WTC11 (cell line): Measurements from ENCODE around the gene SENP5. TPM values are rescaled to one million over a fixed set of nuclear protein-coding genes. Genes with fewer than 3 reads are reported as not detected.

ENCODE experiments used
- ATAC-seq: fragments of 200-7000 bp; cut with Tn5 transposase; 2 replicates; pipeline ENCODE4 v1.10.0; 2021; ENCODE audit warnings: mild to moderate bottlenecking, moderate library complexity
- CTCF ChIA-PET: fragments of 300-600 bp; sonication (Branson Sonifier 250); formaldehyde crosslinking; loops from one replicate; lab custom pipeline; 2021; ENCODE audit warnings: antibody characterized with exemption; lab: Charles Lee
- POLR2A ChIA-PET: fragments of 350-600 bp; sonication (Branson Sonifier 250); formaldehyde crosslinking; loops from one replicate; lab custom pipeline; 2021; ENCODE audit warnings: antibody characterized with exemption; lab: Charles Lee
- DNase-seq: peaks from one replicate; pipeline ENCODE4 v3.0.0; 2021; ENCODE audit warnings: low spot score
- H3K27ac Mint-ChIP-seq: 2 replicates; pipeline ENCODE4 v1.8.0; 2021; ENCODE audit warnings: mixed read lengths
- H3K27me3 Mint-ChIP-seq: 2 replicates; pipeline ENCODE4 v1.8.0; 2021; ENCODE audit warnings: low read depth, mild to moderate bottlenecking, moderate library complexity, mixed read lengths
- H3K36me3 Mint-ChIP-seq: 2 replicates; pipeline ENCODE4 v1.8.0; 2021; ENCODE audit warnings: mixed read lengths
- H3K4me1 Mint-ChIP-seq: 2 replicates; pipeline ENCODE4 v1.8.0; 2022; ENCODE audit warnings: mixed read lengths
- H3K4me3 Mint-ChIP-seq: 2 replicates; pipeline ENCODE4 v1.8.0; 2021; ENCODE audit warnings: mild to moderate bottlenecking, moderate library complexity, mixed read lengths
- H3K9me3 Mint-ChIP-seq: 2 replicates; pipeline ENCODE4 v1.8.0; 2021; ENCODE audit warnings: mixed read lengths
- CREM ChIP-seq: sonication (generic); formaldehyde crosslinking; IDR thresholded peaks from 2 replicates; pipeline ENCODE4 v1.8.1; 2022; ENCODE audit warnings: mild to moderate bottlenecking, missing genetic modification reagents, moderate library complexity
- CTCF ChIP-seq: fragments of 200-600 bp; IDR thresholded peaks from 2 replicates; pipeline ENCODE4 v1.8.0; 2022; ENCODE audit warnings: antibody characterized with exemption
- ETV6 ChIP-seq: sonication (generic); formaldehyde crosslinking; IDR thresholded peaks from 2 replicates; pipeline ENCODE4 v1.8.1; 2022; ENCODE audit warnings: mild to moderate bottlenecking, missing genetic modification reagents
- GABPB1 ChIP-seq: sonication (generic); formaldehyde crosslinking; IDR thresholded peaks from 2 replicates; pipeline ENCODE4 v1.8.1; 2023; ENCODE audit warnings: mild to moderate bottlenecking, missing genetic modification reagents
- HMGA2 ChIP-seq: fragments of 250-450 bp; sonication (Bioruptor Pico); IDR thresholded peaks from 2 replicates; pipeline ENCODE4 v1.4.0; 2021; ENCODE audit warnings: mild to moderate bottlenecking, moderate library complexity
- HMGXB4 ChIP-seq: sonication (generic); formaldehyde crosslinking; IDR thresholded peaks from 2 replicates; pipeline ENCODE4 v1.8.1; 2023; ENCODE audit warnings: mild to moderate bottlenecking, moderate library complexity, missing genetic modification reagents
- IRF2 ChIP-seq: sonication (generic); formaldehyde crosslinking; IDR thresholded peaks from 2 replicates; pipeline ENCODE4 v1.8.0; 2022; ENCODE audit warnings: low read depth, missing genetic modification reagents, borderline replicate concordance
- NR3C1 ChIP-seq: sonication (generic); formaldehyde crosslinking; conservative IDR thresholded peaks from 2 replicates; pipeline ENCODE4 v1.8.1; 2023; ENCODE audit warnings: low read depth, mild to moderate bottlenecking, missing genetic modification reagents
- OVOL2 ChIP-seq: fragments of 250-450 bp; sonication (Bioruptor Pico); IDR thresholded peaks from 2 replicates; pipeline ENCODE4 v1.9.0; 2021; ENCODE audit warnings: mild to moderate bottlenecking, borderline replicate concordance
- SOX15 ChIP-seq: fragments of 250-450 bp; sonication (Bioruptor Pico); IDR thresholded peaks from 2 replicates; pipeline ENCODE4 v1.9.0; 2021; ENCODE audit warnings: mild to moderate bottlenecking
- TEAD1 ChIP-seq: sonication (generic); formaldehyde crosslinking; IDR thresholded peaks from 2 replicates; pipeline ENCODE4 v1.8.0; 2022; ENCODE audit warnings: mild to moderate bottlenecking, missing genetic modification reagents
- ZBTB43 ChIP-seq: sonication (generic); formaldehyde crosslinking; IDR thresholded peaks from 2 replicates; pipeline ENCODE4 v1.8.1; 2023; ENCODE audit warnings: mild to moderate bottlenecking, missing genetic modification reagents
- ZNF232 ChIP-seq: sonication (generic); formaldehyde crosslinking; IDR thresholded peaks from 2 replicates; pipeline ENCODE4 v1.8.0; 2022; ENCODE audit warnings: mild to moderate bottlenecking, missing genetic modification reagents
- ZNF263 ChIP-seq: sonication (generic); formaldehyde crosslinking; IDR thresholded peaks from 2 replicates; pipeline ENCODE4 v1.8.1; 2022; ENCODE audit warnings: low read depth, mild to moderate bottlenecking, moderate library complexity, missing genetic modification reagents
- total RNA-seq: library from RNA; stranded (reverse); gene quantifications from 3 replicates; pipeline ENCODE4 v1.2.3, GENCODE V29; 2021
- TF ChIP-seq, protein P1 (sequence below): sonication (generic); formaldehyde crosslinking; IDR thresholded peaks from 2 replicates; pipeline ENCODE4 v1.8.1; 2023; ENCODE audit warnings: mild to moderate bottlenecking, missing genetic modification reagents, moderate library complexity
- TF ChIP-seq, protein P2 (sequence below): sonication (generic); formaldehyde crosslinking; IDR thresholded peaks from 2 replicates; pipeline ENCODE4 v1.8.1; 2023; ENCODE audit warnings: mild to moderate bottlenecking, missing genetic modification reagents, moderate library complexity
- TF ChIP-seq, protein P3 (sequence below): sonication (generic); formaldehyde crosslinking; IDR thresholded peaks from 2 replicates; pipeline ENCODE4 v1.8.0; 2022; ENCODE audit warnings: mild to moderate bottlenecking, missing genetic modification reagents
- TF ChIP-seq, protein P4 (sequence below): sonication (generic); formaldehyde crosslinking; IDR thresholded peaks from 2 replicates; pipeline ENCODE4 v1.8.0; 2023; ENCODE audit warnings: mild to moderate bottlenecking, missing genetic modification reagents
- TF ChIP-seq, protein P5 (sequence below): sonication (generic); formaldehyde crosslinking; IDR thresholded peaks from 2 replicates; pipeline ENCODE4 v1.8.0; 2022; ENCODE audit warnings: mild to moderate bottlenecking, missing genetic modification reagents

SENP5 gene
- total RNA-seq, 1 experiment from 2014 or later = 30.8 TPM

GRCh38 chr3:196894557-196895295 is 27.0 kb downstream of the SENP5 start (continued):
- TF ChIP-seq, protein P1, sequence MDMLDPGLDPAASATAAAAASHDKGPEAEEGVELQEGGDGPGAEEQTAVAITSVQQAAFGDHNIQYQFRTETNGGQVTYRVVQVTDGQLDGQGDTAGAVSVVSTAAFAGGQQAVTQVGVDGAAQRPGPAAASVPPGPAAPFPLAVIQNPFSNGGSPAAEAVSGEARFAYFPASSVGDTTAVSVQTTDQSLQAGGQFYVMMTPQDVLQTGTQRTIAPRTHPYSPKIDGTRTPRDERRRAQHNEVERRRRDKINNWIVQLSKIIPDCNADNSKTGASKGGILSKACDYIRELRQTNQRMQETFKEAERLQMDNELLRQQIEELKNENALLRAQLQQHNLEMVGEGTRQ (CRISPR knock-in tag) = no peak
- TF ChIP-seq, protein P2, sequence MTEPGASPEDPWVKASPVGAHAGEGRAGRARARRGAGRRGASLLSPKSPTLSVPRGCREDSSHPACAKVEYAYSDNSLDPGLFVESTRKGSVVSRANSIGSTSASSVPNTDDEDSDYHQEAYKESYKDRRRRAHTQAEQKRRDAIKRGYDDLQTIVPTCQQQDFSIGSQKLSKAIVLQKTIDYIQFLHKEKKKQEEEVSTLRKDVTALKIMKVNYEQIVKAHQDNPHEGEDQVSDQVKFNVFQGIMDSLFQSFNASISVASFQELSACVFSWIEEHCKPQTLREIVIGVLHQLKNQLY (CRISPR knock-in tag) = no peak
- no peak for TF ChIP-seq HMGXB4 (CRISPR knock-in tag)
- no peak for TF ChIP-seq SOX15 (CRISPR knock-in tag)
- TF ChIP-seq, protein P3, sequence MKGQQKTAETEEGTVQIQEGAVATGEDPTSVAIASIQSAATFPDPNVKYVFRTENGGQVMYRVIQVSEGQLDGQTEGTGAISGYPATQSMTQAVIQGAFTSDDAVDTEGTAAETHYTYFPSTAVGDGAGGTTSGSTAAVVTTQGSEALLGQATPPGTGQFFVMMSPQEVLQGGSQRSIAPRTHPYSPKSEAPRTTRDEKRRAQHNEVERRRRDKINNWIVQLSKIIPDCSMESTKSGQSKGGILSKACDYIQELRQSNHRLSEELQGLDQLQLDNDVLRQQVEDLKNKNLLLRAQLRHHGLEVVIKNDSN = no peak
- TF ChIP-seq HMGA2 = no peak
- TF ChIP-seq ETV6 (CRISPR knock-in tag) = no peak
- no peak for TF ChIP-seq TEAD1
- TF ChIP-seq, protein P4, sequence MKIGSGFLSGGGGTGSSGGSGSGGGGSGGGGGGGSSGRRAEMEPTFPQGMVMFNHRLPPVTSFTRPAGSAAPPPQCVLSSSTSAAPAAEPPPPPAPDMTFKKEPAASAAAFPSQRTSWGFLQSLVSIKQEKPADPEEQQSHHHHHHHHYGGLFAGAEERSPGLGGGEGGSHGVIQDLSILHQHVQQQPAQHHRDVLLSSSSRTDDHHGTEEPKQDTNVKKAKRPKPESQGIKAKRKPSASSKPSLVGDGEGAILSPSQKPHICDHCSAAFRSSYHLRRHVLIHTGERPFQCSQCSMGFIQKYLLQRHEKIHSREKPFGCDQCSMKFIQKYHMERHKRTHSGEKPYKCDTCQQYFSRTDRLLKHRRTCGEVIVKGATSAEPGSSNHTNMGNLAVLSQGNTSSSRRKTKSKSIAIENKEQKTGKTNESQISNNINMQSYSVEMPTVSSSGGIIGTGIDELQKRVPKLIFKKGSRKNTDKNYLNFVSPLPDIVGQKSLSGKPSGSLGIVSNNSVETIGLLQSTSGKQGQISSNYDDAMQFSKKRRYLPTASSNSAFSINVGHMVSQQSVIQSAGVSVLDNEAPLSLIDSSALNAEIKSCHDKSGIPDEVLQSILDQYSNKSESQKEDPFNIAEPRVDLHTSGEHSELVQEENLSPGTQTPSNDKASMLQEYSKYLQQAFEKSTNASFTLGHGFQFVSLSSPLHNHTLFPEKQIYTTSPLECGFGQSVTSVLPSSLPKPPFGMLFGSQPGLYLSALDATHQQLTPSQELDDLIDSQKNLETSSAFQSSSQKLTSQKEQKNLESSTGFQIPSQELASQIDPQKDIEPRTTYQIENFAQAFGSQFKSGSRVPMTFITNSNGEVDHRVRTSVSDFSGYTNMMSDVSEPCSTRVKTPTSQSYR (CRISPR knock-in tag) = no peak
- no peak for TF ChIP-seq ZBTB43 (CRISPR knock-in tag)

DNA sequence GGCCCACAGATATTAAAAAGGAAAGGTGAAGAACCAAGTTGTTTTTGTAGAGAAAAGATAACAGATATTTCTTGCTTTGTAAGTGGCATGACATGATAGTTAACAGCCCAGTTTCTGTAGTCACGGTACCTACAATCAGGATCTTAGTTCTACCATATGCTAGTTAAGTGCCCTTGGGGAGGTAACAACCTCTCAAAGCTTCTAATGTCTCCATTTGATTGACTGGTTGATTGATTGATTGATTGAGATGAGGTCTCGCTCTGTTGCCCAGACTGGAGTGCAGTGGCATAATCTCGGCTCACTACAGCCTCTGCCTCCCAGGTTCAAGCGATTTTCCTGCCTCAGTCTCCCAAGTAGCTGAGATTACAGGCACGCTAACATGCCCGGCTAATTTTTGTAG is 28.5 kb downstream of the SENP5 start:
- ChIA-PET CTCF (no interaction called here), POLR2A (no interaction called here)
- H3K9me3 Mint-ChIP-seq = no peaks in the 10 kb centered on the region
- peaks cover 14% of the 10 kb centered on the region for H3K36me3 Mint-ChIP-seq
- no peak for DNase-seq
- no peaks in the 10 kb centered on the region for H3K27me3 Mint-ChIP-seq
- no peak overlapping the region; the same call in 1 of the 2 replicates for H3K27ac Mint-ChIP-seq
- no peak overlapping the region for H3K4me3 Mint-ChIP-seq
- no peaks in the 10 kb centered on the region for H3K4me1 Mint-ChIP-seq
- no peak for ATAC-seq
- TF ChIP-seq, protein P4 (CRISPR knock-in tag) = no peak
- TF ChIP-seq ZNF263 (CRISPR knock-in tag) (no peak), HMGA2 (no peak), ZNF232 (CRISPR knock-in tag) (no peak), NR3C1 (CRISPR knock-in tag) (no peak), GABPB1 (no peak), IRF2 (CRISPR knock-in tag) (no peak), CREM (CRISPR knock-in tag) (no peak), CTCF (no peak), OVOL2 (CRISPR knock-in tag) (no peak)
- TF ChIP-seq, protein P1 (CRISPR knock-in tag) = no peak
- TF ChIP-seq, protein P5, sequence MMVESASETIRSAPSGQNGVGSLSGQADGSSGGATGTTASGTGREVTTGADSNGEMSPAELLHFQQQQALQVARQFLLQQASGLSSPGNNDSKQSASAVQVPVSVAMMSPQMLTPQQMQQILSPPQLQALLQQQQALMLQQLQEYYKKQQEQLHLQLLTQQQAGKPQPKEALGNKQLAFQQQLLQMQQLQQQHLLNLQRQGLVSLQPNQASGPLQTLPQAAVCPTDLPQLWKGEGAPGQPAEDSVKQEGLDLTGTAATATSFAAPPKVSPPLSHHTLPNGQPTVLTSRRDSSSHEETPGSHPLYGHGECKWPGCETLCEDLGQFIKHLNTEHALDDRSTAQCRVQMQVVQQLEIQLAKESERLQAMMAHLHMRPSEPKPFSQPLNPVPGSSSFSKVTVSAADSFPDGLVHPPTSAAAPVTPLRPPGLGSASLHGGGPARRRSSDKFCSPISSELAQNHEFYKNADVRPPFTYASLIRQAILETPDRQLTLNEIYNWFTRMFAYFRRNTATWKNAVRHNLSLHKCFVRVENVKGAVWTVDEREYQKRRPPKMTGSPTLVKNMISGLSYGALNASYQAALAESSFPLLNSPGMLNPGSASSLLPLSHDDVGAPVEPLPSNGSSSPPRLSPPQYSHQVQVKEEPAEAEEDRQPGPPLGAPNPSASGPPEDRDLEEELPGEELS (CRISPR knock-in tag) = no peak
